Measurements from ENCODE around the gene RPS6KA6. TPM values are rescaled to one million over a fixed set of nuclear protein-coding genes. Genes with fewer than 3 reads are reported as not detected.

Gene RPS6KA6
- total RNA-seq, 1 experiment from 2014 or later, result not detected

- ChIA-PET POLR2A (no interaction called here), CTCF (no interaction called here)
- no peaks in the 10 kb centered on the region for H3K36me3 Mint-ChIP-seq (ENCODE audit: insufficient read depth, unreplicated experiment)
- H3K27me3 Mint-ChIP-seq (ENCODE audit: insufficient read depth, unreplicated experiment), result no peaks in the 10 kb centered on the region
- intact Hi-C loops (cut with micrococcal nuclease), result no loop called here
- H3K9me3 Mint-ChIP-seq (ENCODE audit: unreplicated experiment), result no peaks in the 10 kb centered on the region
- TF ChIP-seq CTCF (IDR thresholded peaks at IDR 0.05; ENCODE audit: unreplicated experiment), result no peak
- no peak overlapping the region for H3K4me3 Mint-ChIP-seq (ENCODE audit: unreplicated experiment)
- no peak overlapping the region for H3K27ac Mint-ChIP-seq (ENCODE audit: low read depth, unreplicated experiment)
- H3K4me1 Mint-ChIP-seq (ENCODE audit: insufficient read depth, unreplicated experiment), result no peaks in the 10 kb centered on the region
- no TSS peak for BruUV-seq (replicated peaks)
- no peak for DNase-seq (ENCODE audit: unreplicated experiment)
Observed at GRCh38 chrX:84205276-84205675, 17.3 kb upstream of the RPS6KA6 start.

GRCh38 chrX:84199688-84200087 lies 11.7 kb upstream of the RPS6KA6 start:
- no peaks in the 10 kb centered on the region for H3K9me3 Mint-ChIP-seq (ENCODE audit: unreplicated experiment)
- DNase-seq (ENCODE audit: unreplicated experiment), result no peak
- CTCF ChIA-PET, result no interaction called here
- no TSS peak for BruUV-seq (replicated peaks)
- H3K4me1 Mint-ChIP-seq (ENCODE audit: insufficient read depth, unreplicated experiment), result no peaks in the 10 kb centered on the region
- H3K36me3 Mint-ChIP-seq (ENCODE audit: insufficient read depth, unreplicated experiment), result no peaks in the 10 kb centered on the region
- intact Hi-C loops (cut with micrococcal nuclease), result no loop called here
- no peaks in the 10 kb centered on the region for H3K27me3 Mint-ChIP-seq (ENCODE audit: insufficient read depth, unreplicated experiment)
- POLR2A ChIA-PET, result no interaction called here
- TF ChIP-seq CTCF (IDR thresholded peaks at IDR 0.05; ENCODE audit: unreplicated experiment), result no peak
- no peak overlapping the region for H3K27ac Mint-ChIP-seq (ENCODE audit: low read depth, unreplicated experiment)
- no peak overlapping the region for H3K4me3 Mint-ChIP-seq (ENCODE audit: unreplicated experiment)

GRCh38 chrX:84197550-84197949 lies 9.6 kb upstream of the RPS6KA6 start:
- ChIA-PET CTCF (no interaction called here), POLR2A (no interaction called here)
- no peak overlapping the region for H3K27ac Mint-ChIP-seq (ENCODE audit: low read depth, unreplicated experiment)
- DNase-seq (ENCODE audit: unreplicated experiment), result no peak
- TF ChIP-seq CTCF (IDR thresholded peaks at IDR 0.05; ENCODE audit: unreplicated experiment), result no peak
- H3K36me3 Mint-ChIP-seq (ENCODE audit: insufficient read depth, unreplicated experiment), result no peaks in the 10 kb centered on the region
- no TSS peak for BruUV-seq (replicated peaks)
- no peaks in the 10 kb centered on the region for H3K9me3 Mint-ChIP-seq (ENCODE audit: unreplicated experiment)
- no peaks in the 10 kb centered on the region for H3K4me1 Mint-ChIP-seq (ENCODE audit: insufficient read depth, unreplicated experiment)
- no peak overlapping the region for H3K4me3 Mint-ChIP-seq (ENCODE audit: unreplicated experiment)
- intact Hi-C loops (cut with micrococcal nuclease), result no loop called here
- H3K27me3 Mint-ChIP-seq (ENCODE audit: insufficient read depth, unreplicated experiment), result no peaks in the 10 kb centered on the region

- Mint-ChIP-seq H3K4me1 (ENCODE audit: insufficient read depth, unreplicated experiment) (no peaks in the 10 kb centered on the region), H3K36me3 (ENCODE audit: insufficient read depth, unreplicated experiment) (no peaks in the 10 kb centered on the region), H3K4me3 (ENCODE audit: unreplicated experiment) (no peak overlapping the region), H3K9me3 (ENCODE audit: unreplicated experiment) (peaks cover 11% of the 10 kb centered on the region), H3K27me3 (ENCODE audit: insufficient read depth, unreplicated experiment) (no peaks in the 10 kb centered on the region), H3K27ac (ENCODE audit: low read depth, unreplicated experiment) (no peak overlapping the region)
- ChIA-PET CTCF (no interaction called here), POLR2A (no interaction called here)
- BruUV-seq (replicated peaks), result no TSS peak
- DNase-seq (ENCODE audit: unreplicated experiment), result no peak
- intact Hi-C loops (cut with micrococcal nuclease), result no loop called here
- no peak for TF ChIP-seq CTCF (IDR thresholded peaks at IDR 0.05; ENCODE audit: unreplicated experiment)
Observed at GRCh38 chrX:84192006-84192405, 4.0 kb upstream of the RPS6KA6 start.
